Panc1 (cell line): Measurements from ENCODE around the gene CREB1. TPM values are rescaled to one million over a fixed set of nuclear protein-coding genes. Genes with fewer than 3 reads are reported as not detected.

Experiments used
- ATAC-seq: fragments of 200-7000 bp; cut with Tn5 transposase; 2 replicates; pipeline ENCODE4 v1.9.1; 2020; ENCODE audit warnings: mild to moderate bottlenecking, moderate library complexity
- BruUV-seq: library from RNA; stranded (reverse); fragments of 400-500 nt; replicated peaks from 2 replicates; lab custom pipeline; 2021; lab: Mats Ljungman, UMichigan
- CTCF ChIA-PET: fragments of 300-600 bp; sonication (Branson Sonifier 250); formaldehyde crosslinking; loops from one replicate; lab custom pipeline; 2022; ENCODE audit warnings: antibody characterized with exemption; lab: Charles Lee
- POLR2A ChIA-PET: fragments of 300-600 bp; sonication (Branson Sonifier 250); formaldehyde crosslinking; loops from one replicate; lab custom pipeline; 2022; ENCODE audit warnings: antibody characterized with exemption; lab: Charles Lee
- DNase-seq: peaks from one replicate; pipeline ENCODE4 v3.0.0-alpha.2; 2010; ENCODE audit warnings: low read depth, low spot score
- H3K27ac ChIP-seq: 2 replicates; pipeline ENCODE4 v1.5.1; 2011; ENCODE audit warnings: mild to moderate bottlenecking, low read length, inconsistent platforms
- H3K27me3 ChIP-seq: fragments of 200-500 bp; sonication (Bioruptor generic); 2 replicates; pipeline ENCODE4 v1.6.0; 2014; ENCODE audit warnings: low read length, inconsistent platforms; ENCODE audit not compliant: control insufficient read depth, insufficient read depth
- H3K36me3 ChIP-seq: fragments of 200-500 bp; sonication (Bioruptor generic); 2 replicates; pipeline ENCODE4 v1.5.1; 2014; ENCODE audit warnings: inconsistent platforms, mild to moderate bottlenecking, low read length, moderate library complexity; ENCODE audit not compliant: control insufficient read depth, insufficient read depth
- H3K4me1 ChIP-seq: 2 replicates; pipeline ENCODE4 v1.5.1; 2011; ENCODE audit warnings: inconsistent platforms, mild to moderate bottlenecking, low read length, moderate library complexity; ENCODE audit not compliant: control insufficient read depth, insufficient read depth
- H3K4me3 ChIP-seq, 2 experiments: 2 replicates each; pipeline ENCODE4 v1.5.1; 2011 to 2012; ENCODE audit warnings: low read depth in 2 of 2, low read length in 2 of 2, mild to moderate bottlenecking in 2 of 2, inconsistent platforms in 1 of 2, moderate library complexity in 1 of 2
- H3K9me3 ChIP-seq: fragments of 200-500 bp; sonication (Bioruptor generic); 2 replicates; pipeline ENCODE4 v1.5.1; 2014; ENCODE audit warnings: low read depth, mild to moderate bottlenecking, inconsistent platforms, low read length, moderate library complexity; ENCODE audit not compliant: control insufficient read depth, insufficient read depth
- CTCF ChIP-seq: fragments of 450-650 bp; IDR thresholded peaks from 2 replicates; pipeline ENCODE4 v1.5.1; 2017; ENCODE audit warnings: mild to moderate bottlenecking
- POLR2AphosphoS5 ChIP-seq: IDR thresholded peaks from 2 replicates; pipeline ENCODE4 v1.6.1; 2012; ENCODE audit warnings: mild to moderate bottlenecking, low read depth, low read length, moderate library complexity
- REST ChIP-seq, 2 experiments: IDR thresholded peaks; 2 replicates each; pipeline ENCODE4 v1.6.1; 2011 to 2012; ENCODE audit warnings: low read depth in 2 of 2, control low read depth in 1 of 2, low read length in 1 of 2, mild to moderate bottlenecking in 1 of 2, moderate library complexity in 1 of 2; ENCODE audit not compliant: insufficient read depth in 1 of 2
- SIN3A ChIP-seq: IDR thresholded peaks from 2 replicates; pipeline ENCODE4 v1.6.1; 2012; ENCODE audit warnings: low read depth, mild to moderate bottlenecking, low read length, moderate library complexity, borderline replicate concordance; ENCODE audit not compliant: insufficient read depth
- TCF7L2 ChIP-seq: IDR thresholded peaks from 2 replicates; pipeline ENCODE4 v1.6.1; 2011; ENCODE audit warnings: mild to moderate bottlenecking, low read depth, low read length, inconsistent platforms
- in situ Hi-C: cut with HindIII; loops from 2 replicates; pipeline ENCODE4 v1.10.0; 2016; ENCODE audit warnings: low sequenced_read_pairs, low pct_unique_long_range_greater_than_20kb
- intact Hi-C: fragments of 100-400 bp; cut with micrococcal nuclease; formaldehyde crosslinking; loops from one replicate; pipeline ENCODE4 v1.10.0; 2022; ENCODE audit not compliant: unreplicated experiment
- total RNA-seq: library from RNA; stranded (reverse); gene quantifications from one replicate; pipeline ENCODE4 v1.2.1, GENCODE V29; 2021; ENCODE audit not compliant: unreplicated experiment

Gene CREB1
- total RNA-seq, 1 experiment from 2014 or later = 31.1 TPM

GRCh38 chr2:207594731-207595130, 65.0 kb downstream of the CREB1 start:
- TF ChIP-seq POLR2AphosphoS5 = no peak
- no peak for TF ChIP-seq REST (IDR thresholded peaks at IDR 0.05; ENCODE audit: insufficient read depth in 1 of 2, low read depth in 2 of 2, low read length in 1 of 2)
- TF ChIP-seq CTCF = no peak
- no peak for TF ChIP-seq TCF7L2
- TF ChIP-seq SIN3A = no peak
- DNase-seq (no peak), ATAC-seq (no peak)
- ChIA-PET POLR2A (no interaction called here), CTCF (no interaction called here)
- in situ Hi-C loops (no loop called here), intact Hi-C loops (no loop called here)
- H3K36me3 ChIP-seq = no peaks in the 10 kb centered on the region; the same call in 1 of the 2 replicates
- no peaks in the 10 kb centered on the region for H3K4me1 ChIP-seq
- H3K4me3 ChIP-seq = no peak overlapping the region
- H3K9me3 ChIP-seq = peaks cover 3% of the 10 kb centered on the region; the same call in 1 of the 2 replicates
- BruUV-seq = no TSS peak
- no peaks in the 10 kb centered on the region for H3K27me3 ChIP-seq
- no peak overlapping the region for H3K27ac ChIP-seq

DNA sequence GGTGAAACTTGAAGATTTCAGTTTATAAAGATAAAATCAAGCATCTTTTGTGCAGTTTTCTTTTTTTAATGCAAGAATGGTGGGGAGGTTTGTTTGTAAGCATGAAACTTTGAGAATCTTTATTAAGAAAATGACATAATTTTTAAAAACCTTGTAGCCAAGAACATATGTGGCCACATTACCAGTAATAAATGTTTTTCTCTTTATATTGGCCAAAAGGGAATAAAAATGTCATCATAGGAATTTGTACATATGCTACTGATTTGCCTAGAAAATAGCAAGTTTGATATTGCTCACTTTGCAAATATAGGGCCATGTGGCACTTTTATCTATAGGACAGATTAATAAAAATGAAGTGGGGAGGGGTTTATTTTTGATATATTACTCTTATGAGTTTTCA, 69.9 kb downstream of the CREB1 start:
- ATAC-seq (no peak), DNase-seq (no peak)
- Histone ChIP-seq H3K4me3 (no peak overlapping the region), H3K9me3 (no peaks in the 10 kb centered on the region), H3K27ac (no peak overlapping the region), H3K4me1 (no peaks in the 10 kb centered on the region), H3K27me3 (no peaks in the 10 kb centered on the region), H3K36me3 (no peaks in the 10 kb centered on the region)
- POLR2A ChIA-PET = no interaction called here
- TF ChIP-seq TCF7L2 = no peak
- no peak for TF ChIP-seq SIN3A
- no peak for TF ChIP-seq POLR2AphosphoS5
- TF ChIP-seq CTCF = no peak
- no peak for TF ChIP-seq REST (IDR thresholded peaks at IDR 0.05; ENCODE audit: insufficient read depth in 1 of 2, low read depth in 2 of 2, low read length in 1 of 2)
- CTCF ChIA-PET = no interaction called here
- BruUV-seq = no TSS peak
- in situ Hi-C loops (no loop called here), intact Hi-C loops (no loop called here)
